MM.1S (cell line): Measurements from ENCODE around the gene CHRND.

Experiments
- DNase-seq: peaks from one replicate; pipeline ENCODE4 v3.0.0-alpha.2; 2015
- H2AFZ ChIP-seq: fragments of 300-600 bp; sonication (generic); 2 replicates; pipeline ENCODE4 v1.6.0; 2016; ENCODE audit warnings: antibody characterized with exemption, low read length
- H3F3A ChIP-seq: fragments of 300-600 bp; sonication (generic); 2 replicates; pipeline ENCODE4 v1.6.1; 2016; ENCODE audit warnings: mild to moderate bottlenecking, antibody characterized with exemption, low read length, moderate library complexity, mixed read lengths; ENCODE audit not compliant: insufficient read depth
- H3K27ac ChIP-seq: fragments of 300-600 bp; sonication (generic); 2 replicates; pipeline ENCODE4 v1.5.1; 2016; ENCODE audit warnings: mild to moderate bottlenecking, low read length
- H3K27me3 ChIP-seq: fragments of 300-600 bp; sonication (generic); replicated peaks from 2 replicates; pipeline ENCODE4 v1.6.0; 2016; ENCODE audit warnings: low read length; ENCODE audit not compliant: insufficient read depth
- H3K36me3 ChIP-seq: fragments of 300-600 bp; sonication (generic); replicated peaks from 2 replicates; pipeline ENCODE4 v1.6.1; 2016; ENCODE audit warnings: mild to moderate bottlenecking, low read length, mixed read lengths; ENCODE audit not compliant: insufficient read depth
- H3K4me1 ChIP-seq: fragments of 300-600 bp; sonication (generic); 2 replicates; pipeline ENCODE4 v1.6.1; 2016; ENCODE audit warnings: low read length, mixed read lengths
- H3K4me2 ChIP-seq: fragments of 300-600 bp; sonication (generic); 2 replicates; pipeline ENCODE4 v1.6.0; 2016; ENCODE audit warnings: low read depth, low read length
- H3K4me3 ChIP-seq: fragments of 300-600 bp; sonication (generic); 2 replicates; pipeline ENCODE4 v1.5.1; 2016; ENCODE audit warnings: low read length, mixed read lengths
- H3K79me2 ChIP-seq: fragments of 300-600 bp; sonication (generic); 2 replicates; pipeline ENCODE4 v1.6.1; 2016; ENCODE audit warnings: mixed run types, low read length, mixed read lengths
- H3K9ac ChIP-seq: fragments of 300-600 bp; sonication (generic); 2 replicates; pipeline ENCODE4 v1.6.1; 2016; ENCODE audit warnings: low read length, mixed read lengths
- H3K9me2 ChIP-seq: fragments of 300-600 bp; sonication (generic); replicated peaks from 2 replicates; pipeline ENCODE4 v1.6.1; 2016; ENCODE audit warnings: mild to moderate bottlenecking, low read length, mixed read lengths; ENCODE audit not compliant: insufficient read depth
- H3K9me3 ChIP-seq: fragments of 300-600 bp; sonication (generic); replicated peaks from 2 replicates; pipeline ENCODE4 v1.6.1; 2016; ENCODE audit warnings: mild to moderate bottlenecking, low read length, mixed read lengths; ENCODE audit not compliant: insufficient read depth
- H4K20me1 ChIP-seq: fragments of 300-600 bp; sonication (generic); 2 replicates; pipeline ENCODE4 v1.6.1; 2016; ENCODE audit warnings: mild to moderate bottlenecking, low read length, moderate library complexity, mixed read lengths; ENCODE audit not compliant: insufficient read depth
- EZH2 ChIP-seq: fragments of 300-600 bp; sonication (generic); optimal IDR thresholded peaks from 2 replicates; pipeline ENCODE3; 2017; ENCODE audit warnings: low read depth, mild to moderate bottlenecking, antibody characterized with exemption, low read length, mixed read lengths
- EZH2phosphoT487 ChIP-seq: fragments of 300-600 bp; sonication (generic); IDR thresholded peaks from 2 replicates; pipeline ENCODE4 v1.6.1; 2018; ENCODE audit warnings: antibody characterized with exemption, low read length
- TF ChIP-seq, protein P1 (sequence below): fragments of 300-600 bp; sonication (generic); IDR thresholded peaks from 2 replicates; pipeline ENCODE4 v1.5.1; 2016; ENCODE audit warnings: antibody characterized with exemption, low read length, mixed read lengths

CHRND gene

GRCh38 chr2:232537499-232537898 is 11.5 kb downstream of the CHRND start:
- peaks cover 5% of the 10 kb centered on the region; the same call in 1 of the 2 replicates for H3K27me3 ChIP-seq
- H3K9me2 ChIP-seq, result no peaks in the 10 kb centered on the region
- no peak overlapping the region for H3K4me2 ChIP-seq
- no peak for DNase-seq
- no peak overlapping the region for H3K4me3 ChIP-seq
- H3K9me3 ChIP-seq, result no peaks in the 10 kb centered on the region
- no peaks in the 10 kb centered on the region for H3F3A ChIP-seq
- no peak for TF ChIP-seq EZH2
- TF ChIP-seq, protein P1, sequence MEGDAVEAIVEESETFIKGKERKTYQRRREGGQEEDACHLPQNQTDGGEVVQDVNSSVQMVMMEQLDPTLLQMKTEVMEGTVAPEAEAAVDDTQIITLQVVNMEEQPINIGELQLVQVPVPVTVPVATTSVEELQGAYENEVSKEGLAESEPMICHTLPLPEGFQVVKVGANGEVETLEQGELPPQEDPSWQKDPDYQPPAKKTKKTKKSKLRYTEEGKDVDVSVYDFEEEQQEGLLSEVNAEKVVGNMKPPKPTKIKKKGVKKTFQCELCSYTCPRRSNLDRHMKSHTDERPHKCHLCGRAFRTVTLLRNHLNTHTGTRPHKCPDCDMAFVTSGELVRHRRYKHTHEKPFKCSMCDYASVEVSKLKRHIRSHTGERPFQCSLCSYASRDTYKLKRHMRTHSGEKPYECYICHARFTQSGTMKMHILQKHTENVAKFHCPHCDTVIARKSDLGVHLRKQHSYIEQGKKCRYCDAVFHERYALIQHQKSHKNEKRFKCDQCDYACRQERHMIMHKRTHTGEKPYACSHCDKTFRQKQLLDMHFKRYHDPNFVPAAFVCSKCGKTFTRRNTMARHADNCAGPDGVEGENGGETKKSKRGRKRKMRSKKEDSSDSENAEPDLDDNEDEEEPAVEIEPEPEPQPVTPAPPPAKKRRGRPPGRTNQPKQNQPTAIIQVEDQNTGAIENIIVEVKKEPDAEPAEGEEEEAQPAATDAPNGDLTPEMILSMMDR, result no peak
- H3K27ac ChIP-seq, result no peak overlapping the region
- H4K20me1 ChIP-seq, result no peaks in the 10 kb centered on the region
- H2AFZ ChIP-seq, result no peak overlapping the region
- no peaks in the 10 kb centered on the region for H3K4me1 ChIP-seq
- no peaks in the 10 kb centered on the region for H3K36me3 ChIP-seq
- H3K9ac ChIP-seq, result no peak overlapping the region
- H3K79me2 ChIP-seq, result no peaks in the 10 kb centered on the region

DNA sequence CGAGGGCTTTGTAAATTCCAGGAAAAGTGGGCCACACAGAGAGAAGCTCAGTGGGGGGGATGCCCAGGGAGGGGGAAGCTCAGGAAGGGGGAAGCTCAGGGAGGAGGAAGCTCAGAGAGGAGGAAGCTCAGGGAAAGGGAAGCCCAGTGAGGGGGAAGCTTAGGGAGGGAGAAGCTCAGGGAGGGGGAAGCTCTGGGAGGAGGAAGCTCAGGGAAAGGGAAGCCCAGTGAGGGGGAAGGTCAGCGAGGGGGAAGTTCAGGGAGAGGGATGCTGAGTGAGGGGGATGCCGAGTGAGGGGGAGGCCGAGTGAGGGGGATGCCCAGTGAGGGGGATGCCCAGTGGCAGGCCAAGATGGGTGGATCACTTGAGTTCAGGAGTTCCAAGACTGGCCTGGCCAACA is 12.7 kb downstream of the CHRND start:
- Histone ChIP-seq H3K4me2 (no peak overlapping the region), H2AFZ (no peak overlapping the region), H3F3A (no peaks in the 10 kb centered on the region), H3K79me2 (no peaks in the 10 kb centered on the region), H3K9me3 (no peaks in the 10 kb centered on the region), H3K4me1 (no peaks in the 10 kb centered on the region), H3K36me3 (no peaks in the 10 kb centered on the region), H3K27me3 (peaks cover 5% of the 10 kb centered on the region; the same call in 1 of the 2 replicates), H3K9me2 (no peaks in the 10 kb centered on the region), H3K4me3 (no peak overlapping the region), H4K20me1 (no peaks in the 10 kb centered on the region), H3K9ac (no peak overlapping the region), H3K27ac (no peak overlapping the region)
- TF ChIP-seq EZH2phosphoT487 (no peak), EZH2 (no peak)
- TF ChIP-seq, protein P1, result no peak
- DNase-seq, result no peak

GRCh38 chr2:232539298-232540231 is 13.6 kb downstream of the CHRND start, which contains the start of gene CHRNG:
Gene CHRNG, plus strand, starts transcription at chr2:232539692. Its CDS starts 56 bp downstream, at chr2:232539748.
- TF ChIP-seq, protein P1, result no peak
- TF ChIP-seq EZH2phosphoT487 (no peak), EZH2 (no peak)
- H3K9me3 ChIP-seq, result no peaks in the 10 kb centered on the region
- no peak for DNase-seq
- no peak within 1 kb of the TSS for H3K27ac ChIP-seq
- H3K36me3 ChIP-seq, result no peaks in the 10 kb centered on the region
- H4K20me1 ChIP-seq, result no peaks in the 10 kb centered on the region
- peaks cover 5% of the 10 kb centered on the region; the same call in 1 of the 2 replicates for H3K27me3 ChIP-seq
- no peak within 1 kb of the TSS for H3K9ac ChIP-seq
- H3K79me2 ChIP-seq, result no peaks in the 10 kb centered on the region
- no peaks in the 10 kb centered on the region for H3K9me2 ChIP-seq
- no peaks in the 10 kb centered on the region for H3F3A ChIP-seq
- H3K4me2 ChIP-seq, result no peak within 1 kb of the TSS
- H3K4me1 ChIP-seq, result no peaks in the 10 kb centered on the region
- no peak within 1 kb of the TSS for H2AFZ ChIP-seq
- H3K4me3 ChIP-seq, result no peak within 1 kb of the TSS
